ENCODE results near the gene SKIDA1.

GRCh38 chr10:21507150-21507549 is 18.3 kb downstream of the SKIDA1 start:
- TF ChIP-seq SNAI2 (CRISPR knock-in tag; IDR thresholded peaks at IDR 0.05) (no peak), TSHZ2 (CRISPR knock-in tag; IDR thresholded peaks at IDR 0.05) (no peak), GLIS3 (CRISPR knock-in tag; IDR thresholded peaks at IDR 0.05) (no peak), PATZ1 (CRISPR knock-in tag; IDR thresholded peaks at IDR 0.05; ENCODE audit: borderline replicate concordance) (no peak), ARNTL (CRISPR knock-in tag; IDR thresholded peaks at IDR 0.05; ENCODE audit: borderline replicate concordance, low read depth) (no peak), ZFP3 (CRISPR knock-in tag; IDR thresholded peaks at IDR 0.05) (no peak), ZFP30 (CRISPR knock-in tag; IDR thresholded peaks at IDR 0.05) (no peak), ZNF8 (CRISPR knock-in tag; IDR thresholded peaks at IDR 0.05) (no peak), ZNF565 (CRISPR knock-in tag; conservative IDR thresholded peaks at IDR 0.05; ENCODE audit: low read depth) (no peak), OSR1 (CRISPR knock-in tag; IDR thresholded peaks at IDR 0.05) (no peak)
